ENCODE data around the gene KPNA1. TPM values are rescaled to one million over a fixed set of nuclear protein-coding genes. Genes with fewer than 3 reads are reported as not detected.

KPNA1 gene
- total and polyA plus RNA-seq, 2 of the 13 experiments (the other 11 are each of a cell fraction or from before 2014, with no cell fraction given) = 15.4 to 30.0 TPM

DNA sequence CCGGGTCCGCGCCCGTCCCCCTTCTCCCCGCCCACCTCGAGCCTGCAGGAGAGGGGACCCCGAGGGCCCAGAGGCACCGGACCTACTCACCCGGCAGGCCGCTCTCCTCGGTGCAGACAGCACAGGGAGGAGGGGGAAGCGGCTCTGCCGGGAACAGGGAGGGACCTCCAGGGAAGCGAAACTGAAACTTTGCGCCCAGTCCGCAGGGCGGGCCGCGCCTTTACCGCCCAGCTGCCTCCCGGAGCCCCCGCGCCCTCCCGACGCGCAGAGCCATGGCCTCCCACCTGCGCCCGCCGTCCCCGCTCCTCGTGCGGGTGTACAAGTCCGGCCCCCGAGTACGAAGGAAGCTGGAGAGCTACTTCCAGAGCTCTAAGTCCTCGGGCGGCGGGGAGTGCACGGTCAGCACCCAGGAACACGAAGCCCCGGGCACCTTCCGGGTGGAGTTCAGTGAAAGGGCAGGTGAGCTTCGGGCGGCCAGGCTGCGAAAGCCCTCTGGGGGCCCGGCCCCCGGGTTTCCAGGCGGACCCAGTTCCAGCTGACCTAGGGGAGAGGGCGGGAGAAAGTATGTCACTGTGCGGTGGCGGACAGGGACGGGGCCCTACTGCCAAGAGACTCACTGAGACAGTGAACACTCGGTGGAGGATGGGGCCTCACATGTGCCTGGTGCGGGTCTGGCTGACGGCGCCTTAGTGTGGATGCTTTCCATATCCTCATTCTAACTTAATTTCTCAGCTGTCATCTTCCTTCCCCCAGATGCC is 49.6 kb upstream of the KPNA1 start, which contains the start of the genes DTX3L and PARP9 (continued):
- TF ChIP-seq ARNT2 (CRISPR knock-in tag; IDR thresholded peaks at IDR 0.05; ENCODE audit: low read depth) (peak; percentile 87), EEA1 (CRISPR knock-in tag; IDR thresholded peaks at IDR 0.05; ENCODE audit: borderline replicate concordance) (no peak), MTF2 (CRISPR knock-in tag; IDR thresholded peaks at IDR 0.05; ENCODE audit: borderline replicate concordance) (no peak), PCBP1 (IDR thresholded peaks at IDR 0.05; ENCODE audit: borderline replicate concordance, low read depth, low read length) (0 out of 2 replicates have a peak, but pooled peaks have one; percentile 73), ZMYM3 (CRISPR knock-in tag; IDR thresholded peaks at IDR 0.05) (no peak), ZNF451 (CRISPR knock-in tag; IDR thresholded peaks at IDR 0.05) (no peak), ZC3H4 (CRISPR knock-in tag; IDR thresholded peaks at IDR 0.05; ENCODE audit: borderline replicate concordance) (no peak), ZKSCAN1 (IDR thresholded peaks at IDR 0.05; ENCODE audit: low read length) (no peak), TEAD3 (CRISPR knock-in tag; optimal IDR thresholded peaks at IDR 0.05; ENCODE audit: borderline replicate concordance) (no peak), ZNF512B (CRISPR knock-in tag; IDR thresholded peaks at IDR 0.05; ENCODE audit: borderline replicate concordance) (no peak), AFF4 (CRISPR knock-in tag; IDR thresholded peaks at IDR 0.05) (no peak), ZNF235 (CRISPR knock-in tag; IDR thresholded peaks at IDR 0.05; ENCODE audit: borderline replicate concordance) (no peak; the same call in 1 of the 2 replicates), KDM2A (CRISPR knock-in tag; IDR thresholded peaks at IDR 0.05; ENCODE audit: borderline replicate concordance, low read depth) (peak; percentile 90), ZNF7 (CRISPR knock-in tag; IDR thresholded peaks at IDR 0.05) (no peak), GLI4 (CRISPR knock-in tag; IDR thresholded peaks at IDR 0.05; ENCODE audit: borderline replicate concordance) (peak; percentile 43; the same call in 1 of the 2 replicates), ZNF749 (CRISPR knock-in tag; IDR thresholded peaks at IDR 0.05; ENCODE audit: borderline replicate concordance) (peak; percentile 88; the same call in 1 of the 2 replicates), ATF1 (CRISPR knock-in tag; IDR thresholded peaks at IDR 0.05) (no peak), ZNF121 (CRISPR knock-in tag; IDR thresholded peaks at IDR 0.05) (no peak), CAMTA2 (CRISPR knock-in tag; IDR thresholded peaks at IDR 0.05; ENCODE audit: borderline replicate concordance) (peak; percentile 71; the same call in 1 of the 2 replicates), ZNF737 (CRISPR knock-in tag; IDR thresholded peaks at IDR 0.05; ENCODE audit: borderline replicate concordance) (peak; percentile 78; the same call in 1 of the 2 replicates), TCF7L2 (IDR thresholded peaks at IDR 0.05; ENCODE audit: low read depth, low read length) (no peak), ATF5 (CRISPR knock-in tag; IDR thresholded peaks at IDR 0.05; ENCODE audit: low read depth) (0 out of 2 replicates have a peak, but pooled peaks have one; percentile 50), ZNF777 (CRISPR knock-in tag; IDR thresholded peaks at IDR 0.05) (peak; percentile 61; the same call in 1 of the 2 replicates)

Data from HepG2 (cell line).